ENCODE data around the gene SS18L1.

DNA sequence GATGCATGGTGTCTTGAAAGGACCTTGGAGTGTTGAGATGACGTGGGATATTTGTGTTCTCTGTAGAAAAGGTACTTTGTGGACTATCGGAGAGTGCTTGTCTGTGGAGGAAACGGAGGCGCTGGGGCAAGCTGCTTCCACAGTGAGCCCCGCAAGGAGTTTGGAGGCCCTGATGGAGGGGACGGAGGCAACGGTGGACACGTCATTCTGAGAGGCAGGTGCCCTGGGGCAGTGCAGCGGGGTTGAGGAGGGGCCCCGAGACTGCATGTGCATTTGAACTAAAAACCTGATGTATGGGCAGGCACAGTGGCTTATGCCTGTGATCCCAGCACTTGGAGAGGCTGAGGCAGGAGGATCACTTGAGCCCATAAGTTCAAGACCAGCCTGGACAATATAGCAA is 52.2 kb downstream of the SS18L1 start:
- TF ChIP-seq ZFP3 (CRISPR knock-in tag; IDR thresholded peaks at IDR 0.05) (no peak), OSR1 (CRISPR knock-in tag; IDR thresholded peaks at IDR 0.05) (no peak), RARB (CRISPR knock-in tag; IDR thresholded peaks at IDR 0.05) (no peak), ZC3H10 (CRISPR knock-in tag; IDR thresholded peaks at IDR 0.05) (no peak), ESRRG (CRISPR knock-in tag; IDR thresholded peaks at IDR 0.05) (no peak), CSDC2 (CRISPR knock-in tag; IDR thresholded peaks at IDR 0.05) (no peak)
- TF ChIP-seq, protein P1, sequence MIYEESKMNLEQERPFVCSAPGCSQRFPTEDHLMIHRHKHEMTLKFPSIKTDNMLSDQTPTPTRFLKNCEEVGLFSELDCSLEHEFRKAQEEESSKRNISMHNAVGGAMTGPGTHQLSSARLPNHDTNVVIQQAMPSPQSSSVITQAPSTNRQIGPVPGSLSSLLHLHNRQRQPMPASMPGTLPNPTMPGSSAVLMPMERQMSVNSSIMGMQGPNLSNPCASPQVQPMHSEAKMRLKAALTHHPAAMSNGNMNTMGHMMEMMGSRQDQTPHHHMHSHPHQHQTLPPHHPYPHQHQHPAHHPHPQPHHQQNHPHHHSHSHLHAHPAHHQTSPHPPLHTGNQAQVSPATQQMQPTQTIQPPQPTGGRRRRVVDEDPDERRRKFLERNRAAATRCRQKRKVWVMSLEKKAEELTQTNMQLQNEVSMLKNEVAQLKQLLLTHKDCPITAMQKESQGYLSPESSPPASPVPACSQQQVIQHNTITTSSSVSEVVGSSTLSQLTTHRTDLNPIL (CRISPR knock-in tag; IDR thresholded peaks at IDR 0.05; ENCODE audit: low read depth): no peak
- TF ChIP-seq, protein P2, sequence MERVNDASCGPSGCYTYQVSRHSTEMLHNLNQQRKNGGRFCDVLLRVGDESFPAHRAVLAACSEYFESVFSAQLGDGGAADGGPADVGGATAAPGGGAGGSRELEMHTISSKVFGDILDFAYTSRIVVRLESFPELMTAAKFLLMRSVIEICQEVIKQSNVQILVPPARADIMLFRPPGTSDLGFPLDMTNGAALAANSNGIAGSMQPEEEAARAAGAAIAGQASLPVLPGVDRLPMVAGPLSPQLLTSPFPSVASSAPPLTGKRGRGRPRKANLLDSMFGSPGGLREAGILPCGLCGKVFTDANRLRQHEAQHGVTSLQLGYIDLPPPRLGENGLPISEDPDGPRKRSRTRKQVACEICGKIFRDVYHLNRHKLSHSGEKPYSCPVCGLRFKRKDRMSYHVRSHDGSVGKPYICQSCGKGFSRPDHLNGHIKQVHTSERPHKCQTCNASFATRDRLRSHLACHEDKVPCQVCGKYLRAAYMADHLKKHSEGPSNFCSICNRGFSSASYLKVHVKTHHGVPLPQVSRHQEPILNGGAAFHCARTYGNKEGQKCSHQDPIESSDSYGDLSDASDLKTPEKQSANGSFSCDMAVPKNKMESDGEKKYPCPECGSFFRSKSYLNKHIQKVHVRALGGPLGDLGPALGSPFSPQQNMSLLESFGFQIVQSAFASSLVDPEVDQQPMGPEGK (CRISPR knock-in tag; IDR thresholded peaks at IDR 0.05; ENCODE audit: borderline replicate concordance): no peak
- TF ChIP-seq, protein P3, sequence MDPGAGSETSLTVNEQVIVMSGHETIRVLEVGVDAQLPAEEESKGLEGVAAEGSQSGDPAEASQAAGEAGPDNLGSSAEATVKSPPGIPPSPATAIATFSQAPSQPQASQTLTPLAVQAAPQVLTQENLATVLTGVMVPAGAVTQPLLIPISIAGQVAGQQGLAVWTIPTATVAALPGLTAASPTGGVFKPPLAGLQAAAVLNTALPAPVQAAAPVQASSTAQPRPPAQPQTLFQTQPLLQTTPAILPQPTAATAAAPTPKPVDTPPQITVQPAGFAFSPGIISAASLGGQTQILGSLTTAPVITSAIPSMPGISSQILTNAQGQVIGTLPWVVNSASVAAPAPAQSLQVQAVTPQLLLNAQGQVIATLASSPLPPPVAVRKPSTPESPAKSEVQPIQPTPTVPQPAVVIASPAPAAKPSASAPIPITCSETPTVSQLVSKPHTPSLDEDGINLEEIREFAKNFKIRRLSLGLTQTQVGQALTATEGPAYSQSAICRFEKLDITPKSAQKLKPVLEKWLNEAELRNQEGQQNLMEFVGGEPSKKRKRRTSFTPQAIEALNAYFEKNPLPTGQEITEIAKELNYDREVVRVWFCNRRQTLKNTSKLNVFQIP (CRISPR knock-in tag; IDR thresholded peaks at IDR 0.05; ENCODE audit: borderline replicate concordance, low read depth): no peak

Data from SK-N-SH treated with all-trans-retinoic acid at 6 μM for 48 hours (cell line).